Measurements from ENCODE around the gene GXYLT1.

Gene GXYLT1

DNA sequence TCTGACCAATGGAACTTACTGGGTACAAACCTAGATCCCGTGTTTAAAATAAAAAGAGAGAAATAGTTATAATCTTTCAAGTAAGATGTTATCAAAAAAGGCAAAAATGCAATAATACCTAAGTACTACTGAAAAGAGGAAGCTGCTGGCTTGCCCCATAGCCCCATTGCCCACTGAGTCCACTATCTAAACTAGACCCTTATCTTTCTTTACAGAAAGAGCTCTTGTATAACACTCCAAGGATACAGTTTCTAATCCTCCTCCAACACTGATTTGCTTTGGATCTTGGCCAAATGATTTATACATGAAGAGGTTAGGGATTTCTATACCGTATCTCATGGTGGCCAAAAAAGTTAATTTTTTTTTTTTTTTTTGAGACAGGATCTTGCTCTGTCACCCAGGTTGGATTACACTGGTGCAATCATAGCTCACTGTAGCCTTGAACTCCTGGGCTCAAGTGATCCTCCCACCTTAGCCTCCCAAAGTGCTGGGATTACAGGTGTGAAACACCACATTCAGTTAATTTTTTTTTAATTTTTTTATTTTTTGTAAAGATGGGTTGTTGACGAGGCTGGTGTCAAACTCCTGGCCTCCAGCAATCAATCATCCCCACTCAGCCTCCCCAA is 2.6 kb downstream of the GXYLT1 start:
- H3K79me2 ChIP-seq (ENCODE audit: control insufficient read depth, low read length), result peaks cover 71% of the 10 kb centered on the region

DNA sequence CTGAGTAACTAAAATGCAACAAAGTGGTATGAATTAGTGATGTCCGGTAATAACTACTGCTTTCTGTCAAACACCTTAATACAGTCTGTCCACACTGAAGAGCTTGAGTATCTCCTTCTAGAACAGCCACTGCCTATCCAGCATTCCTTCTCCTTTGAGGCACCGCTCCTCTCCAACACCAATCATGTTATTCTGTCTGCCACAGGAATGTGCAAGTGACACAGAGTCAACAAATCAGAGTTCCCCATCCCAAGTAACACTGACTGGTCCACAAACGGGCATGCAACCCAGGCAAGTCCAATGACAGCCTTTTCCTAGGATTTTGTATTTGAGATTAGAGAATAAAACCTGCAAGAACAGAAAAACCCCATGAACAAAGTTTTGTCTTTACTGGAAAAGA is 3.8 kb downstream of the GXYLT1 start:
- H3K79me2 ChIP-seq (ENCODE audit: control insufficient read depth, low read length), result peaks cover 83% of the 10 kb centered on the region
- H3K4me1 ChIP-seq (ENCODE audit: control insufficient read depth, low read length), result peaks cover 22% of the 10 kb centered on the region
- no peaks in the 10 kb centered on the region for H3K9me2 ChIP-seq (replicated peaks; ENCODE audit: control insufficient read depth, low read length)
- no peak overlapping the region for H3K27ac ChIP-seq (ENCODE audit: low read depth, low read length)
- no peaks in the 10 kb centered on the region for H3K27me3 ChIP-seq (ENCODE audit: control insufficient read depth, low read length)
- H4K20me1 ChIP-seq (ENCODE audit: control insufficient read depth, insufficient read depth, low read depth, low read length), result peaks cover 7% of the 10 kb centered on the region; the same call in 1 of the 2 replicates
- H3K4me3 ChIP-seq (ENCODE audit: low read length), result no peak overlapping the region
- H3F3A ChIP-seq (ENCODE audit: control insufficient read depth, insufficient read depth), result no peaks in the 10 kb centered on the region
- H3K9me3 ChIP-seq (ENCODE audit: control insufficient read depth, insufficient read depth, low read length), result no peaks in the 10 kb centered on the region
- TF ChIP-seq, protein P1, sequence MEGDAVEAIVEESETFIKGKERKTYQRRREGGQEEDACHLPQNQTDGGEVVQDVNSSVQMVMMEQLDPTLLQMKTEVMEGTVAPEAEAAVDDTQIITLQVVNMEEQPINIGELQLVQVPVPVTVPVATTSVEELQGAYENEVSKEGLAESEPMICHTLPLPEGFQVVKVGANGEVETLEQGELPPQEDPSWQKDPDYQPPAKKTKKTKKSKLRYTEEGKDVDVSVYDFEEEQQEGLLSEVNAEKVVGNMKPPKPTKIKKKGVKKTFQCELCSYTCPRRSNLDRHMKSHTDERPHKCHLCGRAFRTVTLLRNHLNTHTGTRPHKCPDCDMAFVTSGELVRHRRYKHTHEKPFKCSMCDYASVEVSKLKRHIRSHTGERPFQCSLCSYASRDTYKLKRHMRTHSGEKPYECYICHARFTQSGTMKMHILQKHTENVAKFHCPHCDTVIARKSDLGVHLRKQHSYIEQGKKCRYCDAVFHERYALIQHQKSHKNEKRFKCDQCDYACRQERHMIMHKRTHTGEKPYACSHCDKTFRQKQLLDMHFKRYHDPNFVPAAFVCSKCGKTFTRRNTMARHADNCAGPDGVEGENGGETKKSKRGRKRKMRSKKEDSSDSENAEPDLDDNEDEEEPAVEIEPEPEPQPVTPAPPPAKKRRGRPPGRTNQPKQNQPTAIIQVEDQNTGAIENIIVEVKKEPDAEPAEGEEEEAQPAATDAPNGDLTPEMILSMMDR (IDR thresholded peaks at IDR 0.05; ENCODE audit: low read depth, low read length, poor library complexity, severe bottlenecking), result no peak
- TF ChIP-seq EZH2phosphoT487 (IDR thresholded peaks at IDR 0.05; ENCODE audit: borderline replicate concordance, low read length), result no peak
- no peaks in the 10 kb centered on the region for H3K36me3 ChIP-seq (ENCODE audit: control insufficient read depth, low read length)
- no peak overlapping the region for H3K4me2 ChIP-seq (ENCODE audit: low read length)

More for the DNA sequence above, 2.6 kb downstream of the GXYLT1 start:
- H3F3A ChIP-seq (ENCODE audit: control insufficient read depth, insufficient read depth), result no peaks in the 10 kb centered on the region
- peaks cover 7% of the 10 kb centered on the region; the same call in 1 of the 2 replicates for H4K20me1 ChIP-seq (ENCODE audit: control insufficient read depth, insufficient read depth, low read depth, low read length)
- TF ChIP-seq EZH2phosphoT487 (IDR thresholded peaks at IDR 0.05; ENCODE audit: borderline replicate concordance, low read length), result no peak
- TF ChIP-seq, protein P1 (IDR thresholded peaks at IDR 0.05; ENCODE audit: low read depth, low read length, poor library complexity, severe bottlenecking), result no peak
- H3K27ac ChIP-seq (ENCODE audit: low read depth, low read length), result no peak overlapping the region
- no peaks in the 10 kb centered on the region for H3K36me3 ChIP-seq (ENCODE audit: control insufficient read depth, low read length)
- no peak overlapping the region for H3K4me2 ChIP-seq (ENCODE audit: low read length)
- H3K27me3 ChIP-seq (ENCODE audit: control insufficient read depth, low read length), result no peaks in the 10 kb centered on the region
- H3K9me3 ChIP-seq (ENCODE audit: control insufficient read depth, insufficient read depth, low read length), result no peaks in the 10 kb centered on the region
- peaks cover 25% of the 10 kb centered on the region for H3K4me1 ChIP-seq (ENCODE audit: control insufficient read depth, low read length)
- H3K9me2 ChIP-seq (replicated peaks; ENCODE audit: control insufficient read depth, low read length), result no peaks in the 10 kb centered on the region
- no peak overlapping the region for H3K4me3 ChIP-seq (ENCODE audit: low read length)

DNA sequence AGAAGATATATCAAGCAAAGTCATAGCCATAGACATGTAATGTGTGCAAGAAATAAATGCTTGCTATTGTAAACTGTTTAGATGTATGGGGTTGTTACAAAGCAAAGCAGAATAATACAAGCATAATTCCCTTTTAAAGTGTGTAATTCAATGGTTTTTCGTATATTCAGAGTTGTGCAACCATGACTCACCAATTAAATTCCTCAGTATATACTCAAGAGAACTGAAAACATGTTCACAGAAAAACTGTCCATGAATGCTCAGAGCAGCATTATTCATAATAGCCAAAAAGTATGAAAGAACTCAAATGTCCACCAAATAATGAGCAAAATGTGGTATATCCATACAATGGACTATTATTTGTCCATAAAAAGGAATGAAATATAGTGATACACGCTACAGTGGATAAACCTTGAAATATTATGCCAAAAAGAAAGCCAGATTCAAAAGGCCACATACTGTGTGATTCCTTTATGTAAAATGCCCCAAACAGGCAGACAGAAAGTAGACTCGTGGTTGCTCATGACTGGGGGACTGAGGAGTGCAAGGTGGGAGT is 9.3 kb downstream of the GXYLT1 start:
- no peak for TF ChIP-seq EZH2phosphoT487 (IDR thresholded peaks at IDR 0.05; ENCODE audit: borderline replicate concordance, low read length)
- TF ChIP-seq, protein P1 (IDR thresholded peaks at IDR 0.05; ENCODE audit: low read depth, low read length, poor library complexity, severe bottlenecking), result no peak
- H3K4me1 ChIP-seq (ENCODE audit: control insufficient read depth, low read length), result no peaks in the 10 kb centered on the region
- H3F3A ChIP-seq (ENCODE audit: control insufficient read depth, insufficient read depth), result no peaks in the 10 kb centered on the region
- H3K9me2 ChIP-seq (replicated peaks; ENCODE audit: control insufficient read depth, low read length), result no peaks in the 10 kb centered on the region
- peaks cover 99% of the 10 kb centered on the region for H3K79me2 ChIP-seq (ENCODE audit: control insufficient read depth, low read length)
- peaks cover 18% of the 10 kb centered on the region for H4K20me1 ChIP-seq (ENCODE audit: control insufficient read depth, insufficient read depth, low read depth, low read length)
- no peak overlapping the region for H3K4me2 ChIP-seq (ENCODE audit: low read length)
- no peaks in the 10 kb centered on the region; the same call in 1 of the 2 replicates for H3K36me3 ChIP-seq (ENCODE audit: control insufficient read depth, low read length)
- H3K27ac ChIP-seq (ENCODE audit: low read depth, low read length), result no peak overlapping the region
- no peaks in the 10 kb centered on the region for H3K27me3 ChIP-seq (ENCODE audit: control insufficient read depth, low read length)
- H3K9me3 ChIP-seq (ENCODE audit: control insufficient read depth, insufficient read depth, low read length), result no peaks in the 10 kb centered on the region
- no peak overlapping the region for H3K4me3 ChIP-seq (ENCODE audit: low read length)
